BE2C (cell line): ENCODE results near the gene TBC1D22A.

Source experiments
- DNase-seq: peaks from one replicate; pipeline ENCODE4 v3.0.0-alpha.2; 2020
- H3K27me3 ChIP-seq: fragments of 250-450 bp; sonication (Bioruptor Pico); 2 replicates; pipeline ENCODE4 v1.5.1; 2020; ENCODE audit warnings: mild to moderate bottlenecking
- H3K36me3 ChIP-seq: fragments of 250-450 bp; sonication (Bioruptor Pico); 2 replicates; pipeline ENCODE4 v1.5.1; 2020; ENCODE audit warnings: mild to moderate bottlenecking
- H3K4me1 ChIP-seq: fragments of 250-450 bp; sonication (Bioruptor Pico); 2 replicates; pipeline ENCODE4 v1.5.1; 2020
- H3K4me3 ChIP-seq: 2 replicates; pipeline ENCODE4 v1.5.1; 2011; ENCODE audit warnings: low read depth, low read length
- H3K9me3 ChIP-seq: fragments of 250-450 bp; sonication (Bioruptor Pico); 2 replicates; pipeline ENCODE4 v1.5.1; 2020
- CTCF ChIP-seq: IDR thresholded peaks from 2 replicates; pipeline ENCODE4 v1.5.1; 2012; ENCODE audit warnings: mild to moderate bottlenecking, low read depth, low read length

TBC1D22A gene

DNA sequence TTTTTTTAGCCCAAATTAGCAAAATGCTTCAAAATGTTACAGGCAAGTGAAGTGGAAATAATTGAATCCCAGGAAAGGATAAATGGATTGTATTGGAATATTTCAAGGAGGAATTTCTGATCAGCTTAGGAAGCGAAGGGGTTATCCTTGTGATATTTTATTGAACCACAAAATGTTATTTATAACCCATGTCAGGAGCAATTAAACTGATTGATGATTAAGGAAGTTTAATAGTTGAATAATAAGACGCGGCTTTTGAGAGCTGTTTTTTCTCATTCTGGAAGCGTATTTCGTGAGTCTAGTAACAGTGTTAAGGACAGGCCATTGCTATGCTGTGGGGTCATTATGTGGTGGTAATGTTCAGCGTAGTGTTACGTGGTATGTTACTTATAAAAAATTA lies 192.3 kb downstream of the TBC1D22A start:
- Histone ChIP-seq H3K4me3 (no peak overlapping the region), H3K27me3 (no peaks in the 10 kb centered on the region), H3K36me3 (no peaks in the 10 kb centered on the region), H3K4me1 (no peaks in the 10 kb centered on the region), H3K9me3 (no peaks in the 10 kb centered on the region)
- no peak for TF ChIP-seq CTCF
- DNase-seq = no peak

DNA sequence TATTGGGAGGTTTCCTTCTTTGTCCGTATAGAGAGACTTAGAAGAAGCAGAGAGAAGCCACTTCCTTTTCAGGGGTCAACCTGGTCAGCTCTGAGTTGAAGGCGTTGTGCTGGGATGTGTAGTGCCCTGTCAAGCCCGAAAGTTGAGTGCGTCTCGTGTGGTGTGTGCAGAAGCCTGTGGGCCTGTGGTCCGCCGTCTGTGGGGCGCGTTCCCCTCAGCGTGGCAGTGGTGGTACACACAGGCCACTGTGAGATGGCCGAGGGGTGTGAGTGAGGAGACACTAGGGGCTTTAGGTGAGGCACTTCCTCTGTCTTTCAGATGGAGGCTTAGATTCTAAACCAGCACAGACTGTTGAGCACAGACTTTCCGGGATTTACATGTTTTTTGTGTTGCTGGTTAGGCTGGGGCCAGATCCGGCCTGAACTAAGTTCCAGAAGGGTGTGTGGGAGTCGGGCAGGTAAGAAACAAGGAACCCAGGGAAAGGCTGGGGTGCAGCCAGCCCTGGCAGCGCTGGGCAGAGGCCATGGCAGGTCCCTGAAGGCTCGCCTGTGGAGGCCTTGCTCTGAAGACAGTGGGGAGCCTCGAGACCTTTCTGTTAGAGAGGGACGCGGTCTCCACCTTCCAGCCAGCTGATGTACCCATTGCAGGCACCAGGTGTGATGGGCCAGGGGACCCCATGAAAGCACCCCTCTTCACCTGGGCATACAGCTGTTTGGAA lies 194.2 kb downstream of the TBC1D22A start:
- no peak for DNase-seq
- Histone ChIP-seq H3K27me3 (no peaks in the 10 kb centered on the region), H3K4me3 (no peak overlapping the region), H3K9me3 (no peaks in the 10 kb centered on the region), H3K4me1 (no peaks in the 10 kb centered on the region), H3K36me3 (no peaks in the 10 kb centered on the region)
- no peak for TF ChIP-seq CTCF

DNA sequence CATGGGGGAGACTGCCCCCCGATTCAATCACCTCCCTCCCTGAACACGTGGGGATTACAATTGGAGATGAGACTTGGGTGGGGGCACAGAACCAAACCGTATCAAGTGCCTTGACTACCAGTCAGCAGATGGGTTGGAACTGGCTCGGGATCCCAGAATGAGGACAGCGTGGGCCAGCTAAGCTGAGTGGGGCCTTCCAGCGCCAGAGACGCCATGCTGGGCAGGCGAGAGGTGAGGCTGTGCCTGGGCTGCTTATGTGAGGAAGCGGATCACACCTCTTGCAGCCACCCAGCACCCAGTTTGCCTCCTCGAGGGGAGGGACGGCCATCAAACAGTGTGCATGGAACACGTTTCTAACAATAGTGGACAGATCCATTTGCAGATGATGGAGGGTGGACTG lies 195.1 kb downstream of the TBC1D22A start:
- Histone ChIP-seq H3K4me3 (no peak overlapping the region), H3K4me1 (no peaks in the 10 kb centered on the region), H3K9me3 (no peaks in the 10 kb centered on the region), H3K27me3 (no peaks in the 10 kb centered on the region), H3K36me3 (no peaks in the 10 kb centered on the region)
- TF ChIP-seq CTCF = no peak
- no peak for DNase-seq

DNA sequence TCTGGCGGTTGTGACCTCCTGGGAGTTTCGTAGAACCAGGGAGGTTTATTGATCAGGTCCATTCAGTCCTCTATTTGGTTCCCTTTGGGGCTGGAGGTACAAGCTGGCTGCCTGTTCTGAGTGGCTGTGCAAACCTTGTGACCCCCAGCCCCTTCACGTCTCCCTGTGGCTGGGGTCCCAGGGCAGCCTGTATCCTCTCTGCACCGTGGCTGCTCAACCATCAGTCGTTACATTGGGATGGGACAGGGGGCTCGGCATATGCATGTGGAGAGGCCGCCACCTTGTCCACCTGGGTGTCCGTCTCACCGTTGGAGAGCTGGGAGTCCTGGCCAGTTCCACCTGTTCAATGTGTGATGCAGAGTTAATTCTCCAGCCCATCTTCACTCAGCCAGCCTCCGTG lies 195.7 kb downstream of the TBC1D22A start:
- Histone ChIP-seq H3K36me3 (no peaks in the 10 kb centered on the region), H3K9me3 (no peaks in the 10 kb centered on the region), H3K27me3 (no peaks in the 10 kb centered on the region), H3K4me1 (no peaks in the 10 kb centered on the region), H3K4me3 (no peak overlapping the region)
- TF ChIP-seq CTCF = no peak
- no peak for DNase-seq

DNA sequence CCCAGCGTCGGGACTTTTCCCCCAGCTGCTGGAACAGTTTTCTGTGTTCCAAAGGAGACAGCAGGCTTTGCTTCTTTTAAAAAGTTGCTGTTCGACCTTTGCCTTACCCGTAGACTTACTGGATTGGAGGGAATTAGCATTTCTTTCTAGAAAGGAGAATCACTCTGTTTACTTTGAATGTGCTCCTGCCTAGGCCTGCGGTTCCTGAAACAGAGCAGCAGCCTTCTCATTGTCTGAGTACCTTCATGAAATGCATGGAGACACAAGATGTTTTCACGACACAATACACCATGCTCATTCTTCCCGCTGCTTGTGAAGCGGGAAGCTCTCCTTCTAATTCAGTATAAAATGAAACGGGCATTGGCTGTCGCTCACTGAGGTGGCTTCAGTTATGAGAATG lies 196.2 kb downstream of the TBC1D22A start:
- Histone ChIP-seq H3K36me3 (no peaks in the 10 kb centered on the region), H3K9me3 (no peaks in the 10 kb centered on the region), H3K27me3 (no peaks in the 10 kb centered on the region), H3K4me1 (peaks cover 2% of the 10 kb centered on the region; the same call in 1 of the 2 replicates), H3K4me3 (no peak overlapping the region)
- no peak for DNase-seq
- TF ChIP-seq CTCF = no peak

GRCh38 chr22:46959369-46959768 lies 196.9 kb downstream of the TBC1D22A start:
- TF ChIP-seq CTCF = no peak
- no peak for DNase-seq
- Histone ChIP-seq H3K4me3 (no peak overlapping the region), H3K27me3 (no peaks in the 10 kb centered on the region), H3K36me3 (no peaks in the 10 kb centered on the region), H3K9me3 (no peaks in the 10 kb centered on the region), H3K4me1 (peaks cover 4% of the 10 kb centered on the region; the same call in 1 of the 2 replicates)
